GM12878 (cell line): ENCODE measurements around the gene PI16. TPM values are rescaled to one million over a fixed set of nuclear protein-coding genes. Genes with fewer than 3 reads are reported as not detected.
"Not testable (repeated sequence)": the region's sequence is repeated elsewhere in the genome, so short reads cannot be mapped to it uniquely, and the experiment has no call there.

Source experiments
- ATAC-seq: fragments of 200-7000 bp; cut with Tn5 transposase; 3 replicates; pipeline ENCODE4 v1.9.1; 2020; ENCODE audit warnings: mild to moderate bottlenecking, moderate library complexity
- BruUV-seq: library from RNA; stranded (reverse); fragments of 400-500 nt; replicated peaks from 2 replicates; lab custom pipeline; 2021; lab: Mats Ljungman, UMichigan
- CTCF ChIA-PET: fragments of 300-600 bp; sonication (Branson Sonifier 250); formaldehyde crosslinking; extraction: SDS; loops from one replicate; lab custom pipeline; 2021; ENCODE audit warnings: inconsistent platforms; lab: Yijun Ruan, JAX
- POLR2A ChIA-PET: fragments of 350-600 bp; formaldehyde crosslinking; extraction: SDS; loops from one replicate; lab custom pipeline; 2021; ENCODE audit warnings: inconsistent platforms; lab: Charles Lee
- RAD21 ChIA-PET: fragments of 300-600 bp; sonication (Branson Sonifier 250); formaldehyde crosslinking; loops from one replicate; lab custom pipeline; 2023; ENCODE audit warnings: antibody characterized with exemption; ENCODE audit not compliant: unreplicated experiment; lab: Charles Lee
- SMC1A ChIA-PET: fragments of 300-600 bp; sonication (Branson Sonifier 250); formaldehyde crosslinking; loops from one replicate; lab custom pipeline; 2023; ENCODE audit not compliant: unreplicated experiment, uncharacterized antibody; lab: Charles Lee
- DNase-seq: peaks from one replicate; pipeline ENCODE4 v3.0.0-alpha.2; 2011; ENCODE audit warnings: low read depth, low spot score
- FAIRE-seq: peaks from 3 replicates; lab custom pipeline; 2011; peaks lifted over from hg19 to GRCh38; lab: Jason Lieb, UNC
- H2AFZ ChIP-seq: 2 replicates; pipeline ENCODE4 v1.6.0; 2011; ENCODE audit warnings: low read depth, low read length, control low read depth; ENCODE audit not compliant: control insufficient read depth
- H3K27ac ChIP-seq: 2 replicates; pipeline ENCODE4 v1.5.1; 2011; ENCODE audit warnings: control low read depth; ENCODE audit not compliant: control insufficient read depth, insufficient read depth
- H3K27me3 ChIP-seq, 2 experiments: replicated peaks in 1 of 2; 2 replicates each; pipeline versions ENCODE4 v1.6.0 to v1.6.1; 2011; ENCODE audit warnings: low read length in 1 of 2; ENCODE audit not compliant: control insufficient read depth in 2 of 2, insufficient read depth in 2 of 2
- H3K36me3 ChIP-seq, 2 experiments: 2 replicates each; pipeline ENCODE4 v1.5.1; 2011; ENCODE audit warnings: low read length in 1 of 2; ENCODE audit not compliant: control insufficient read depth in 2 of 2, insufficient read depth in 2 of 2
- H3K4me1 ChIP-seq: 2 replicates; pipeline ENCODE4 v1.6.1; 2011; ENCODE audit warnings: mild to moderate bottlenecking, low read length, moderate library complexity, mixed read lengths; ENCODE audit not compliant: control insufficient read depth, insufficient read depth
- H3K4me2 ChIP-seq: 2 replicates; pipeline ENCODE4 v1.6.0; 2011; ENCODE audit warnings: control low read depth; ENCODE audit not compliant: control insufficient read depth, insufficient read depth
- H3K4me3 ChIP-seq: fragments of 200-600 bp; sonication (generic); 2 replicates; pipeline ENCODE4 v1.5.1; 2016
- H3K79me2 ChIP-seq: 2 replicates; pipeline ENCODE4 v1.6.0; 2011; ENCODE audit warnings: low read length; ENCODE audit not compliant: control insufficient read depth, insufficient read depth
- H3K9ac ChIP-seq: 2 replicates; pipeline ENCODE4 v1.8.0; 2011; ENCODE audit warnings: low read length, control low read depth, mixed read lengths; ENCODE audit not compliant: control insufficient read depth, insufficient read depth
- H3K9me3 ChIP-seq: replicated peaks from 3 replicates; pipeline ENCODE4 v1.5.1; 2011; ENCODE audit warnings: mild to moderate bottlenecking, low read length; ENCODE audit not compliant: control insufficient read depth, insufficient read depth
- H4K20me1 ChIP-seq: 2 replicates; pipeline ENCODE4 v1.6.0; 2011; ENCODE audit not compliant: control insufficient read depth, insufficient read depth
- ASH2L ChIP-seq: fragments of 300-600, 200-600 bp; sonication (generic); IDR thresholded peaks from 2 replicates; pipeline ENCODE4 v1.6.1; 2017; ENCODE audit warnings: low read depth, mild to moderate bottlenecking, borderline replicate concordance
- CBFB ChIP-seq: IDR thresholded peaks from 2 replicates; pipeline ENCODE4 v1.6.1; 2016; ENCODE audit warnings: antibody characterized with exemption, low read depth
- CEBPB ChIP-seq, 2 experiments: fragments of 150-350 bp in 1 of 2; IDR thresholded peaks; 2 replicates each; pipeline ENCODE4 v1.6.1; 2012 to 2014; ENCODE audit warnings: low read depth in 2 of 2, low read length in 2 of 2, borderline replicate concordance in 1 of 2, inconsistent platforms in 1 of 2
- CHD4 ChIP-seq: fragments of 200-600 bp; sonication (generic); IDR thresholded peaks from 2 replicates; pipeline ENCODE4 v1.6.1; 2016; ENCODE audit warnings: mild to moderate bottlenecking
- ETV6 ChIP-seq, 2 experiments: fragments of 450-650 bp in 1 of 2; IDR thresholded peaks in 1 of 2; conservative IDR thresholded peaks in 1 of 2; 2 replicates each; pipeline ENCODE4 v1.6.1; 2014; ENCODE audit warnings: antibody characterized with exemption in 1 of 2, borderline replicate concordance in 1 of 2, low read depth in 1 of 2, mild to moderate bottlenecking in 1 of 2, moderate library complexity in 1 of 2
- FOS ChIP-seq: IDR thresholded peaks from 3 replicates; pipeline ENCODE4 v1.6.1; 2011; ENCODE audit warnings: borderline replicate concordance; ENCODE audit not compliant: insufficient read length; ENCODE audit errors: extremely low read depth
- GABPA ChIP-seq: IDR thresholded peaks from 2 replicates; pipeline ENCODE4 v1.6.1; 2014; ENCODE audit warnings: antibody characterized with exemption, low read depth, mild to moderate bottlenecking, inconsistent platforms
- IRF4 ChIP-seq: IDR thresholded peaks from 2 replicates; pipeline ENCODE4 v1.6.1; 2011; ENCODE audit warnings: low read depth, low read length
- JUNB ChIP-seq: IDR thresholded peaks from 2 replicates; pipeline ENCODE4 v1.6.1; 2016; ENCODE audit warnings: antibody characterized with exemption, mild to moderate bottlenecking
- MEF2B ChIP-seq: fragments of 450-650 bp; IDR thresholded peaks from 2 replicates; pipeline ENCODE4 v1.6.1; 2018; ENCODE audit warnings: mild to moderate bottlenecking, moderate library complexity; ENCODE audit not compliant: partially characterized antibody, poor library complexity, severe bottlenecking
- NRF1 ChIP-seq: conservative IDR thresholded peaks from 2 replicates; pipeline ENCODE4 v1.6.1; 2011; ENCODE audit warnings: mild to moderate bottlenecking, low read depth, low read length, improper control_type of control experiment
- TCF7 ChIP-seq: IDR thresholded peaks from 2 replicates; pipeline ENCODE4 v1.6.1; 2014; ENCODE audit warnings: antibody characterized with exemption, borderline replicate concordance
- WGBS: methylation state at CpG from one replicate; pipeline ENCODE4 v1.1.6; 2016; ENCODE audit warnings: low lambda C conversion rate; ENCODE audit not compliant: insufficient replicate concordance, insufficient coverage; ENCODE audit errors: missing lambda C conversion rate; 5-methylcytosine and 5-hydroxymethylcytosine counted together
- in situ Hi-C: fragments of 300-500 bp; cut with MboI; formaldehyde crosslinking; loops from 9 replicates; pipeline ENCODE4 v1.14.3; 2018; ENCODE audit warnings: mixed read lengths
- intact Hi-C: fragments of 100-400 bp; cut with micrococcal nuclease; formaldehyde crosslinking; loops from one replicate; pipeline ENCODE4 v1.14.2; 2022; ENCODE audit not compliant: unreplicated experiment
- polyA plus RNA-seq, 11 experiments: library from polyadenylated mRNA; depleted of rRNA in 4 of 11; unstranded in 6 of 11; stranded (reverse) in 5 of 11; fragments of >200 nt; fragmentation: Nextera tagmentation in 4 of 11; fragmentation: Illumina TruSeq in 1 of 11; extraction: Ambion mirVana in 4 of 11; extraction: Trizol in 1 of 11; gene quantifications; 1 replicate in 1 of 11; 2 replicates in 10 of 11; pipeline versions ENCODE4 v1.2.1 to v1.2.3, GENCODE V29; 2011 to 2016; ENCODE audit warnings: inconsistent platforms in 2 of 11, missing spikeins in 2 of 11, low read depth in 1 of 11
- total RNA-seq, 4 experiments: library from RNA; depleted of rRNA in 3 of 4; stranded (reverse); fragments of >200 nt in 3 of 4; fragmentation: Illumina TruSeq in 1 of 4; extraction: Trizol in 1 of 4; gene quantifications; 2 replicates each; pipeline versions ENCODE4 v1.2.1 to v1.2.3, GENCODE V29; 2013 to 2021

PI16 gene
- total and polyA plus RNA-seq, 10 of the 15 experiments (the other 5 are each of a cell fraction or from before 2014, with no cell fraction given): 0.08 to 0.12 TPM; not detected in 8

DNA sequence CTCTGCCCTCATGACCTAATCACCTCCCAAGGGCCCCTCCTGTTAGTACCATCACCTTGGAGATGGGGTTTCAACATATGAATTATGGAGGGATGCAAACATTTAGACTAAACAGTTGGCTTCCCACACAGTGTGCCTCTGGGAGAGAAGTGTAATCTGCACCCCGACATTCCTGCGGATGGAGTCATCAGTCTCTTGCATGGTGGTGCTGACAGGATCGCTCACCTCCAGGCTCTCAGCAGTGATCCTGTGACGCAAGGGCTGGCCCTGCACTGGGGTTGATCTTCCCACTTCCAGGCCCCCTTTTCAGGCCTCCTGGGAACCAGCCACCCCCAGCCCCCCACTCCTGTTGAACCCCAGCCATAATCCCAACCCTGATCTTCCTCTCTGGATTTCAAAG, 16.0 kb upstream of the PI16 start:
- CTCF ChIA-PET: no interaction called here
- H3K4me1 ChIP-seq: no peaks in the 10 kb centered on the region
- ATAC-seq (no peak), DNase-seq (no peak), FAIRE-seq (no peak)
- intact Hi-C loops (no loop called here), in situ Hi-C loops (no loop called here)
- SMC1A ChIA-PET: no interaction called here
- no peak overlapping the region for H3K4me2 ChIP-seq
- 70% methylated on average over 4 of the region's 4 CpGs for WGBS
- TF ChIP-seq MEF2B: no peak
- no peak for TF ChIP-seq ETV6 (conservative IDR thresholded peaks at IDR 0.05 in 1 of 2, IDR thresholded peaks at IDR 0.05 in 1 of 2; ENCODE audit: borderline replicate concordance in 1 of 2, low read depth in 1 of 2)
- no peak for TF ChIP-seq IRF4
- no peak for TF ChIP-seq FOS
- TF ChIP-seq CEBPB (IDR thresholded peaks at IDR 0.05; ENCODE audit: borderline replicate concordance in 1 of 2, low read depth in 2 of 2, low read length in 2 of 2): no peak
- TF ChIP-seq NRF1: no peak
- TF ChIP-seq GABPA: no peak
- TF ChIP-seq JUNB: no peak
- no peak for TF ChIP-seq TCF7
- no peak for TF ChIP-seq ASH2L
- no peak for TF ChIP-seq CBFB
- TF ChIP-seq CHD4: no peak
- RAD21 ChIA-PET: no interaction called here
- no peak overlapping the region for H2AFZ ChIP-seq
- no peak overlapping the region for H3K4me3 ChIP-seq
- POLR2A ChIA-PET: no interaction called here
- H3K9ac ChIP-seq: no peak overlapping the region
- no peaks in the 10 kb centered on the region for H3K9me3 ChIP-seq
- H4K20me1 ChIP-seq: no peaks in the 10 kb centered on the region
- H3K27ac ChIP-seq: no peak overlapping the region
- no TSS peak for BruUV-seq
- H3K27me3 ChIP-seq: no peaks in the 10 kb centered on the region; a peak in 1 of 4 replicates
- H3K36me3 ChIP-seq: no peaks in the 10 kb centered on the region
- H3K79me2 ChIP-seq: no peaks in the 10 kb centered on the region

GRCh38 chr6:36939005-36939404, 15.5 kb upstream of the PI16 start:
- H3K4me3 ChIP-seq, H3K9ac ChIP-seq, POLR2A ChIA-PET, H3K36me3 ChIP-seq, H3K4me2 ChIP-seq, H4K20me1 ChIP-seq, CTCF ChIA-PET, SMC1A ChIA-PET, intact Hi-C loops, RAD21 ChIA-PET, BruUV-seq, DNase-seq, ATAC-seq, in situ Hi-C loops, H3K27ac ChIP-seq, H3K9me3 ChIP-seq, H3K27me3 ChIP-seq, H3K79me2 ChIP-seq, H2AFZ ChIP-seq, FAIRE-seq, H3K4me1 ChIP-seq: not testable (repeated sequence)
- 48% methylated on average over 5 of the region's 5 CpGs for WGBS
